KMS-11 (cell line): ENCODE measurements around the gene MACROH2A1.

Experiments
- H2AFZ ChIP-seq: fragments of 200-600 bp; sonication (generic); 2 replicates; pipeline ENCODE4 v1.6.1; 2016; ENCODE audit warnings: antibody characterized with exemption, mixed run types, low read depth
- H3K27ac ChIP-seq: fragments of 200-600 bp; sonication (generic); 2 replicates; pipeline ENCODE4 v1.6.1; 2016; ENCODE audit warnings: mild to moderate bottlenecking, mixed run types
- H3K27me3 ChIP-seq: fragments of 200-600 bp; sonication (generic); 2 replicates; pipeline ENCODE4 v1.6.1; 2017; ENCODE audit warnings: mild to moderate bottlenecking, low read depth, mixed run types, moderate library complexity; ENCODE audit not compliant: insufficient read depth
- H3K36me3 ChIP-seq: fragments of 200-600 bp; sonication (generic); 2 replicates; pipeline ENCODE4 v1.6.1; 2017; ENCODE audit warnings: mild to moderate bottlenecking, mixed run types; ENCODE audit not compliant: insufficient read depth
- H3K4me1 ChIP-seq: fragments of 200-600 bp; sonication (generic); 2 replicates; pipeline ENCODE4 v1.6.1; 2016; ENCODE audit warnings: mild to moderate bottlenecking, low read depth, mixed run types; ENCODE audit not compliant: poor library complexity, severe bottlenecking
- H3K4me2 ChIP-seq: fragments of 200-600 bp; sonication (generic); 2 replicates; pipeline ENCODE4 v1.7.0; 2016; ENCODE audit warnings: mild to moderate bottlenecking, mixed run types
- H3K4me3 ChIP-seq: fragments of 200-600 bp; sonication (generic); IDR thresholded peaks from 2 replicates; pipeline ENCODE4 v1.6.1; 2017; ENCODE audit warnings: low read depth, low read length, mixed read lengths; ENCODE audit not compliant: insufficient read depth
- H3K79me2 ChIP-seq: fragments of 200-600 bp; sonication (generic); 2 replicates; pipeline ENCODE4 v1.6.1; 2016; ENCODE audit warnings: low read depth, mixed run types; ENCODE audit not compliant: insufficient read depth
- H3K9ac ChIP-seq: fragments of 200-600 bp; sonication (generic); 2 replicates; pipeline ENCODE4 v1.6.1; 2016; ENCODE audit warnings: mild to moderate bottlenecking, mixed run types
- H4K20me1 ChIP-seq: fragments of 200-600 bp; sonication (generic); 2 replicates; pipeline ENCODE4 v1.6.1; 2016; ENCODE audit warnings: mild to moderate bottlenecking, mixed run types; ENCODE audit not compliant: insufficient read depth
- TF ChIP-seq, protein P1 (sequence below): fragments of 200-600 bp; sonication (generic); conservative IDR thresholded peaks from 2 replicates; pipeline ENCODE4 v1.6.1; 2017; ENCODE audit warnings: low read depth, mild to moderate bottlenecking, antibody characterized with exemption, low read length, moderate library complexity, mixed read lengths

Gene MACROH2A1

DNA sequence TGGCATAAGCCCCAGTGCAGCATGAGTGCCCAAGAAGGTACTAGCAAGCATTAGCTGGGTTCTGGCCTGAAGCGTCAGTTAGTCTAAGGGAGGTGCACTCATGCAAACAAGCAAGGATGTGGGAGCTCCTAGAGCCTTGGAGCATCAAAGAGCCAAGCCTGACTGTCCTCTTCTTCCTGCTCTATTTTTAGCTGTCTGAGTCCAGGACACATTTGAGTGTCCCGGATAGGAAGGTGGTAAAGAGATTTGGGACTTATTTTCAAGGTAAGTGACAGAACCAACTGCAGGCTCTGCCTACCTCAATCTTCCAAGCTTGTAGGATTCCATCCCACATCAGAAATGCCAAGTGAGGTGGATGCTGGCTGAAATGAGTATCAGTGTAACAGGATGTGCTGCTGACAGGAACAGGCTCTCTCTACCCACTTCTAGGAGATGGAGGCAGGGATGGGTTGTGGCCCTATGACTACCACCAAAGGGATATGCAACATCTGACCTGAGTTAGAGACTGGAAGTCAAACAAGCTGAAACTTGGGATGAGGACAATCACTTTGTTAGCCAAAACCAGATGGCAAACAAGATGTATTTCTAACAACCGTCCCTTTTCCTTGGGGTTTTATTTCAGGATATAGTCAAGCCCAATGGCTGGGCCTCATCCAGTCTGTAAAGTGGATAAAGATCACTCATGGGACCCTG is 15.1 kb downstream of the MACROH2A1 start:
- Histone ChIP-seq H4K20me1 (peaks cover 4% of the 10 kb centered on the region; the same call in 1 of the 2 replicates), H3K36me3 (peaks cover 10% of the 10 kb centered on the region), H3K4me1 (peaks cover 17% of the 10 kb centered on the region), H2AFZ (no peak overlapping the region), H3K27me3 (no peaks in the 10 kb centered on the region), H3K4me2 (no peak overlapping the region), H3K79me2 (peaks cover 33% of the 10 kb centered on the region; the same call in 1 of the 2 replicates), H3K4me3 (no peak overlapping the region), H3K9ac (no peak overlapping the region), H3K27ac (no peak overlapping the region)
- TF ChIP-seq, protein P1, sequence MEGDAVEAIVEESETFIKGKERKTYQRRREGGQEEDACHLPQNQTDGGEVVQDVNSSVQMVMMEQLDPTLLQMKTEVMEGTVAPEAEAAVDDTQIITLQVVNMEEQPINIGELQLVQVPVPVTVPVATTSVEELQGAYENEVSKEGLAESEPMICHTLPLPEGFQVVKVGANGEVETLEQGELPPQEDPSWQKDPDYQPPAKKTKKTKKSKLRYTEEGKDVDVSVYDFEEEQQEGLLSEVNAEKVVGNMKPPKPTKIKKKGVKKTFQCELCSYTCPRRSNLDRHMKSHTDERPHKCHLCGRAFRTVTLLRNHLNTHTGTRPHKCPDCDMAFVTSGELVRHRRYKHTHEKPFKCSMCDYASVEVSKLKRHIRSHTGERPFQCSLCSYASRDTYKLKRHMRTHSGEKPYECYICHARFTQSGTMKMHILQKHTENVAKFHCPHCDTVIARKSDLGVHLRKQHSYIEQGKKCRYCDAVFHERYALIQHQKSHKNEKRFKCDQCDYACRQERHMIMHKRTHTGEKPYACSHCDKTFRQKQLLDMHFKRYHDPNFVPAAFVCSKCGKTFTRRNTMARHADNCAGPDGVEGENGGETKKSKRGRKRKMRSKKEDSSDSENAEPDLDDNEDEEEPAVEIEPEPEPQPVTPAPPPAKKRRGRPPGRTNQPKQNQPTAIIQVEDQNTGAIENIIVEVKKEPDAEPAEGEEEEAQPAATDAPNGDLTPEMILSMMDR, result no peak

DNA sequence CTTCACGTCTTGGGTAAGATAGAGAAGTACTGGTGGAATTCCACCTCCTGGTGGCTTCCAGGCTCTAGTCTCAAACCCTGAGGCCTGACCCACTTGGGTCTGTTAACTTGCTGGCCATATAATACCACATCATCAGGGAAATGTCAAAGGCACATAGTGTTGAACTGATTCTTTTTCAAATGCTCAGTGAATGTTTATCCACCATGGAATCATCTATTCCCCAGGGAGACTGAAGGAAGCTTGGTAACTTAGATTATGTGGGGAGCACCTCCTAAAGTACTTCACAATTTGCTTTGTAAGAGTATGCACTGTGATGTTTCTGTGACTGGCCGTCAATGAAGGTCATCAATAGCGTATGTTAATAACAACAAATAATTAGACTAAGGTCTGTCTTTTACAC is 16.1 kb downstream of the MACROH2A1 start:
- peaks cover 10% of the 10 kb centered on the region for H3K36me3 ChIP-seq
- no peaks in the 10 kb centered on the region for H3K27me3 ChIP-seq
- peaks cover 4% of the 10 kb centered on the region; the same call in 1 of the 2 replicates for H4K20me1 ChIP-seq
- H3K4me2 ChIP-seq, result no peak overlapping the region
- peaks cover 32% of the 10 kb centered on the region; the same call in 1 of the 2 replicates for H3K79me2 ChIP-seq
- TF ChIP-seq, protein P1, result no peak
- H2AFZ ChIP-seq, result no peak overlapping the region
- no peak overlapping the region for H3K27ac ChIP-seq
- no peak overlapping the region for H3K9ac ChIP-seq
- H3K4me1 ChIP-seq, result peaks cover 13% of the 10 kb centered on the region
- H3K4me3 ChIP-seq, result no peak overlapping the region

DNA sequence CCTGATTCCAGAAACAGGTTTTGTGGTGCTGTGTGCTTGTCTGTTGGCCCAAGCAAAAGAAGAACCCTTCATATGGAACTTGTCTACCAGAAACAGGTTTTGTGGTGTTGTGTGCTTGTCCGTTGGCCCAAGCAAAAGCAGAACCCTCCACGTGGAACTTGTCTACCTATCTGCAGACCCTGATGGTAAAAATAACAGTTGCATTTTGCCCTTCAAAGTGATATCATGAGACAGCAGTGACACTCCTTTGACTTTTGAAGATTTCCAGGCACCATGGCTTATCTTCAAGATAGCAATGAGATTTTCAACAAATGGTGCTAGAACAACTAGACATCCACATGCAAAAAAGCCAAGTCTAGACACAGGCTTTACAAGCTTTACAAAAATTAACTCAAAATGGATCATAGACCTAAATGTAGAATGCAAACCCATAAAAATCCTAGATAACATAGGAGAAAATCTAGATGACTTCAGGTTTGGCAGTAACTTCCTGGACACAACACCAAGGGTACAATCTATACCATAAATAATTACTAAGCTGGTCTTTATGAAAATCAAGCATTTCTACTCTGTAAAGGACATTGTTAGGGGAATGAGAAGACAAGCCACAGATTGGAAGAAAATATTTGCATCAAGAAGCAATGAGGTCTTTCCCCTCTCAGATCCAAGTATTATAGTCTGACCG is 16.8 kb downstream of the MACROH2A1 start:
- TF ChIP-seq, protein P1, result no peak
- Histone ChIP-seq H3K4me2 (no peak overlapping the region), H4K20me1 (peaks cover 4% of the 10 kb centered on the region; the same call in 1 of the 2 replicates), H3K36me3 (peaks cover 10% of the 10 kb centered on the region), H3K79me2 (peaks cover 27% of the 10 kb centered on the region; the same call in 1 of the 2 replicates), H2AFZ (no peak overlapping the region), H3K4me3 (no peak overlapping the region), H3K27me3 (no peaks in the 10 kb centered on the region), H3K4me1 (peaks cover 6% of the 10 kb centered on the region), H3K27ac (no peak overlapping the region), H3K9ac (no peak overlapping the region)

DNA sequence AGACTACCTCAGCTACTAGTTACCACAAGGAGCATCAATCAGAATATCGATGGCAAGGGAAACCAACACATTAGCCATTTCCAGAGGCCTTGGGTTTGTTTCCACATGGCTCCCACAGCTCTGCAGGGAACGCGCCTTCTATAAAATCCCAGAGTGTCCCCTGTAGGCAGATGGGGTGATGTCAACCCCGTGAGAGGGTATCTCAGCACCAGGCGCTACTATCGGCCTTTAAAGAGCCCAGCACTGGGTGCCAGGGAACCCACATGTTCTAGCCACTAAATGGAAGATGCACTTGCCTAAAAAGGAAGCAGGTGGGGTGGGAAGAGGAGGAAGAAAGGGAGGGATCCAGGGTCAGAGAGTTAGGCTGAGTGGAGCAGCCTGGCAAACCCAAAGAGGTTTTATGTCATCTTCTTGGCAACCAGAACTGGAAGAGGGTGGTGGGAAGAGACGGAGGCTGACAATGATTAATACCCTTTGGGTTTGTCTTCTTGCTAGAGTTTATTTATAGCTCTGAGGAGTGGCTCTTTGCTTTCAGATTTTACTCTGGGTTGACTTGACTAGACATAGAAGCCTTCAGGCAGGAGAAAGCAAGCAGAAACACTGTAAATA is 19.9 kb downstream of the MACROH2A1 start:
- TF ChIP-seq, protein P1, result no peak
- H3K27ac ChIP-seq, result no peak overlapping the region
- peaks cover 1% of the 10 kb centered on the region; the same call in 1 of the 2 replicates for H4K20me1 ChIP-seq
- no peaks in the 10 kb centered on the region for H3K27me3 ChIP-seq
- peaks cover 1% of the 10 kb centered on the region for H3K36me3 ChIP-seq
- 0 out of 2 replicates have a peak, but pooled peaks cover 4% of the 10 kb centered on the region for H3K79me2 ChIP-seq
- H2AFZ ChIP-seq, result no peak overlapping the region
- H3K4me1 ChIP-seq, result no peaks in the 10 kb centered on the region
- H3K4me3 ChIP-seq, result no peak overlapping the region
- H3K4me2 ChIP-seq, result no peak overlapping the region
- no peak overlapping the region for H3K9ac ChIP-seq
